GM12875 (cell line): Measurements from ENCODE around the gene STK24.
A peak's percentile ranks its signal among the peaks of the same experiment; 100 is the strongest.

Experiments
- H3K4me3 ChIP-seq: one replicate; pipeline ENCODE4 v1.5.1; 2011; ENCODE audit warnings: low read depth, low read length, control low read depth
- CTCF ChIP-seq: IDR thresholded peaks from 2 replicates; pipeline ENCODE4 v1.5.1; 2011; ENCODE audit warnings: low read depth, mild to moderate bottlenecking, control low read depth, inconsistent platforms, low read length, moderate library complexity, borderline replicate concordance; ENCODE audit not compliant: insufficient read depth

Gene STK24

GRCh38 chr13:98450026-98450425, 126.9 kb downstream of the STK24 start:
- no peak for TF ChIP-seq CTCF
- H3K4me3 ChIP-seq = no peak overlapping the region

GRCh38 chr13:98449273-98449672, 127.6 kb downstream of the STK24 start:
- TF ChIP-seq CTCF = no peak
- no peak overlapping the region for H3K4me3 ChIP-seq

- no peak overlapping the region for H3K4me3 ChIP-seq
- no peak for TF ChIP-seq CTCF
Observed at GRCh38 chr13:98448642-98448928, 128.3 kb downstream of the STK24 start.

GRCh38 chr13:98447881-98448641, 128.8 kb downstream of the STK24 start:
- no peak overlapping the region for H3K4me3 ChIP-seq
- TF ChIP-seq CTCF = peak; percentile 13; the same call in 1 of the 2 replicates

- TF ChIP-seq CTCF = no peak
- no peak overlapping the region for H3K4me3 ChIP-seq
Observed at GRCh38 chr13:98447130-98447529, 129.8 kb downstream of the STK24 start.

GRCh38 chr13:98446234-98446621, 130.7 kb downstream of the STK24 start:
- TF ChIP-seq CTCF = no peak
- H3K4me3 ChIP-seq = no peak overlapping the region
